Measurements from ENCODE around the gene TMOD4.

DNA sequence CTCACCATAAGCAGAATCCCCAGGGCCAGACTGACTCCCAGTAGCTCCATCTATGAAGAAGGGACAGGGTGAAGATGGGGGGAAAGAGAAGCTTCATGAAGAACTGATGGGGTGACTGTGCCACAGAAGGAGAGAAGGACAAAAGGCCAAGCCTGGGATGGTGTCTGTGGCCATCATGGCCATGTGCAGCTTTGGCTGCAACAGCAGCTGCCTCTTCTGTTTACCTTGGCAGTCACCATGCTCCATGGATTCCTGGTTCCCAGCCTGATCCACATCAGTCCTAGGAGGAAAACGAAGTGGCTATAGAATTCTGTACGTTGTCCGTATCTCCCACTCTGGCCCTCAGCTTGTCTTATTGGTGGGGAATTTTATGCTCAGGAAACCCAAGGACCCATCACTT, 41.4 kb downstream of the TMOD4 start:
- no peak for TF ChIP-seq AR (CRISPR knock-in tag; IDR thresholded peaks at IDR 0.05)
- TF ChIP-seq, protein P1, sequence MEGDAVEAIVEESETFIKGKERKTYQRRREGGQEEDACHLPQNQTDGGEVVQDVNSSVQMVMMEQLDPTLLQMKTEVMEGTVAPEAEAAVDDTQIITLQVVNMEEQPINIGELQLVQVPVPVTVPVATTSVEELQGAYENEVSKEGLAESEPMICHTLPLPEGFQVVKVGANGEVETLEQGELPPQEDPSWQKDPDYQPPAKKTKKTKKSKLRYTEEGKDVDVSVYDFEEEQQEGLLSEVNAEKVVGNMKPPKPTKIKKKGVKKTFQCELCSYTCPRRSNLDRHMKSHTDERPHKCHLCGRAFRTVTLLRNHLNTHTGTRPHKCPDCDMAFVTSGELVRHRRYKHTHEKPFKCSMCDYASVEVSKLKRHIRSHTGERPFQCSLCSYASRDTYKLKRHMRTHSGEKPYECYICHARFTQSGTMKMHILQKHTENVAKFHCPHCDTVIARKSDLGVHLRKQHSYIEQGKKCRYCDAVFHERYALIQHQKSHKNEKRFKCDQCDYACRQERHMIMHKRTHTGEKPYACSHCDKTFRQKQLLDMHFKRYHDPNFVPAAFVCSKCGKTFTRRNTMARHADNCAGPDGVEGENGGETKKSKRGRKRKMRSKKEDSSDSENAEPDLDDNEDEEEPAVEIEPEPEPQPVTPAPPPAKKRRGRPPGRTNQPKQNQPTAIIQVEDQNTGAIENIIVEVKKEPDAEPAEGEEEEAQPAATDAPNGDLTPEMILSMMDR (IDR thresholded peaks at IDR 0.05): no peak
- TF ChIP-seq KAT7 (CRISPR knock-in tag; IDR thresholded peaks at IDR 0.05; ENCODE audit: borderline replicate concordance): no peak
- TF ChIP-seq, protein P2, sequence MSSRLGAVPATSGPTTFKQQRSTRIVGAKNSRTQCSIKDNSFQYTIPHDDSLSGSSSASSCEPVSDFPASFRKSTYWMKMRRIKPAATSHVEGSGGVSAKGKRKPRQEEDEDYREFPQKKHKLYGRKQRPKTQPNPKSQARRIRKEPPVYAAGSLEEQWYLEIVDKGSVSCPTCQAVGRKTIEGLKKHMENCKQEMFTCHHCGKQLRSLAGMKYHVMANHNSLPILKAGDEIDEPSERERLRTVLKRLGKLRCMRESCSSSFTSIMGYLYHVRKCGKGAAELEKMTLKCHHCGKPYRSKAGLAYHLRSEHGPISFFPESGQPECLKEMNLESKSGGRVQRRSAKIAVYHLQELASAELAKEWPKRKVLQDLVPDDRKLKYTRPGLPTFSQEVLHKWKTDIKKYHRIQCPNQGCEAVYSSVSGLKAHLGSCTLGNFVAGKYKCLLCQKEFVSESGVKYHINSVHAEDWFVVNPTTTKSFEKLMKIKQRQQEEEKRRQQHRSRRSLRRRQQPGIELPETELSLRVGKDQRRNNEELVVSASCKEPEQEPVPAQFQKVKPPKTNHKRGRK (CRISPR knock-in tag; IDR thresholded peaks at IDR 0.05; ENCODE audit: borderline replicate concordance): no peak
